Parathyroid adenoma (tissue), 2 donors: Measurements from ENCODE around the gene CCDC187.

Experiments used
- H2AFZ ChIP-seq: fragments of 300-600 bp; sonication (generic); one replicate; pipeline ENCODE4 v1.7.0; 2017; ENCODE audit warnings: antibody characterized with exemption, mild to moderate bottlenecking
- H3K27ac ChIP-seq: fragments of 300-600 bp; sonication (generic); one replicate; pipeline ENCODE4 v1.7.0; 2017
- H3K27me3 ChIP-seq: fragments of 300-600 bp; sonication (generic); one replicate; pipeline ENCODE4 v1.7.0; 2017; ENCODE audit warnings: low read length; ENCODE audit not compliant: control insufficient read depth, insufficient read depth
- H3K36me3 ChIP-seq: fragments of 300-600 bp; sonication (generic); one replicate; pipeline ENCODE4 v1.7.0; 2017; ENCODE audit warnings: low read length; ENCODE audit not compliant: control insufficient read depth, insufficient read depth
- H3K4me1 ChIP-seq: fragments of 300-600 bp; sonication (generic); one replicate; pipeline ENCODE4 v1.7.0; 2017; ENCODE audit warnings: control low read depth
- H3K4me2 ChIP-seq: fragments of 300-600 bp; sonication (generic); one replicate; pipeline ENCODE4 v1.7.0; 2017; ENCODE audit warnings: low read length
- H3K4me3 ChIP-seq: fragments of 300-600 bp; sonication (generic); one replicate; pipeline ENCODE4 v1.7.0; 2017; ENCODE audit warnings: low read depth, low read length
- H3K79me2 ChIP-seq: fragments of 300-600 bp; sonication (generic); one replicate; pipeline ENCODE4 v1.7.0; 2017; ENCODE audit warnings: control low read depth
- H3K9ac ChIP-seq: fragments of 300-600 bp; sonication (generic); one replicate; pipeline ENCODE4 v1.7.0; 2017; ENCODE audit warnings: mild to moderate bottlenecking
- H3K9me3 ChIP-seq: fragments of 300-600 bp; sonication (generic); one replicate; pipeline ENCODE4 v1.7.0; 2017; ENCODE audit warnings: low read length; ENCODE audit not compliant: control insufficient read depth
- CTCF ChIP-seq: fragments of 300-600 bp; sonication (generic); IDR thresholded peaks from one replicate; pipeline ENCODE4 v1.7.0; 2017; ENCODE audit warnings: antibody characterized with exemption, mild to moderate bottlenecking
- donor health status: primary hyperparathyroidism.

CCDC187 gene

GRCh38 chr9:136276716-136277115 is 27.2 kb downstream of the CCDC187 start:
- no peak for TF ChIP-seq CTCF
- H3K27me3 ChIP-seq = no peaks in the 10 kb centered on the region
- no peak overlapping the region for H3K4me3 ChIP-seq

GRCh38 chr9:136275655-136276429 is 28.1 kb downstream of the CCDC187 start:
- no peak for TF ChIP-seq CTCF
- H3K79me2 ChIP-seq = no peaks in the 10 kb centered on the region
- no peaks in the 10 kb centered on the region for H3K36me3 ChIP-seq

More at GRCh38 chr9:136276716-136277115, 27.2 kb downstream of the CCDC187 start:
- Histone ChIP-seq H3K27ac (no peak overlapping the region), H3K9ac (no peak overlapping the region), H3K36me3 (no peaks in the 10 kb centered on the region), H3K4me1 (no peaks in the 10 kb centered on the region), H2AFZ (no peak overlapping the region), H3K4me2 (no peak overlapping the region), H3K9me3 (no peaks in the 10 kb centered on the region), H3K79me2 (no peaks in the 10 kb centered on the region)

GRCh38 chr9:136274786-136275654 is 28.9 kb downstream of the CCDC187 start:
- Histone ChIP-seq H3K9ac (no peak overlapping the region), H2AFZ (no peak overlapping the region), H3K27me3 (no peaks in the 10 kb centered on the region), H3K9me3 (no peaks in the 10 kb centered on the region), H3K27ac (no peak overlapping the region), H3K4me2 (no peak overlapping the region), H3K79me2 (no peaks in the 10 kb centered on the region), H3K36me3 (no peaks in the 10 kb centered on the region), H3K4me3 (no peak overlapping the region), H3K4me1 (no peaks in the 10 kb centered on the region)
- TF ChIP-seq CTCF = no peak

More at GRCh38 chr9:136275655-136276429, 28.1 kb downstream of the CCDC187 start:
- Histone ChIP-seq H3K4me2 (no peak overlapping the region), H3K27ac (no peak overlapping the region), H3K9ac (no peak overlapping the region), H3K9me3 (no peaks in the 10 kb centered on the region), H3K4me3 (no peak overlapping the region), H3K4me1 (no peaks in the 10 kb centered on the region), H2AFZ (no peak overlapping the region), H3K27me3 (no peaks in the 10 kb centered on the region)

GRCh38 chr9:136273921-136274785 is 29.7 kb downstream of the CCDC187 start:
- no peak overlapping the region for H2AFZ ChIP-seq
- no peaks in the 10 kb centered on the region for H3K4me1 ChIP-seq
- no peaks in the 10 kb centered on the region for H3K9me3 ChIP-seq
- no peak overlapping the region for H3K4me3 ChIP-seq
- H3K4me2 ChIP-seq = no peak overlapping the region
- H3K9ac ChIP-seq = no peak overlapping the region
- no peaks in the 10 kb centered on the region for H3K27me3 ChIP-seq
- no peaks in the 10 kb centered on the region for H3K79me2 ChIP-seq
- TF ChIP-seq CTCF = no peak
- no peaks in the 10 kb centered on the region for H3K36me3 ChIP-seq
- no peak overlapping the region for H3K27ac ChIP-seq
